GM21723 (cell line): ENCODE data around the gene MRPS2.

Experiments used
- ATAC-seq: cut with Tn5 transposase; IDR thresholded peaks from one replicate; pipeline ENCODE4 v1.9.1; 2021; ENCODE audit warnings: mild to moderate bottlenecking, moderate library complexity; ENCODE audit not compliant: unreplicated experiment

MRPS2 gene

GRCh38 chr9:135480071-135480939, 20.2 kb upstream of the MRPS2 start:
- ATAC-seq, result no peak

GRCh38 chr9:135480940-135481310, 19.6 kb upstream of the MRPS2 start:
- no peak for ATAC-seq

- ATAC-seq, result no peak
These were observed 18.3 kb upstream of the MRPS2 start for GRCh38 chr9:135482015-135482754.

GRCh38 chr9:135484460-135485277, 15.8 kb upstream of the MRPS2 start:
- no peak for ATAC-seq

- ATAC-seq, result no peak
These were observed 15.1 kb upstream of the MRPS2 start for GRCh38 chr9:135485385-135485784.

GRCh38 chr9:135485832-135486231, 14.7 kb upstream of the MRPS2 start:
- ATAC-seq, result no peak

GRCh38 chr9:135486267-135487065, 14.0 kb upstream of the MRPS2 start:
- ATAC-seq, result no peak

- ATAC-seq, result no peak
These were observed 13.0 kb upstream of the MRPS2 start for GRCh38 chr9:135487281-135488012.

- no peak for ATAC-seq
These were observed 12.5 kb upstream of the MRPS2 start for GRCh38 chr9:135488013-135488330.

GRCh38 chr9:135488527-135488926, 12.0 kb upstream of the MRPS2 start:
- no peak for ATAC-seq

- ATAC-seq, result no peak
These were observed 11.1 kb upstream of the MRPS2 start for GRCh38 chr9:135489188-135489906.

- ATAC-seq, result no peak
These were observed 10.2 kb upstream of the MRPS2 start for GRCh38 chr9:135490166-135490870.

GRCh38 chr9:135490980-135491464, 9.5 kb upstream of the MRPS2 start:
- no peak for ATAC-seq

- no peak for ATAC-seq
These were observed 8.7 kb upstream of the MRPS2 start for GRCh38 chr9:135491764-135492163.

GRCh38 chr9:135492886-135493669, 7.4 kb upstream of the MRPS2 start:
- ATAC-seq, result no peak

GRCh38 chr9:135494791-135495559, 5.5 kb upstream of the MRPS2 start:
- ATAC-seq, result no peak
